GM21381 (cell line): ENCODE measurements around the gene TMEM127.
A peak's percentile ranks its signal among the peaks of the same experiment; 100 is the strongest.
"Not testable (repeated sequence)": the region's sequence is repeated elsewhere in the genome, so short reads cannot be mapped to it uniquely, and the experiment has no call there.

Experiments used
- ATAC-seq: cut with Tn5 transposase; IDR thresholded peaks from one replicate; pipeline ENCODE4 v1.9.1; 2021; ENCODE audit warnings: mild to moderate bottlenecking, moderate library complexity; ENCODE audit not compliant: unreplicated experiment

Gene TMEM127

GRCh38 chr2:96265840-96266679 lies at the start of gene TMEM127, which contains the start of gene CIAO1:
TSS of gene TMEM127 (minus strand) at chr2:96265997. CDS start at chr2:96265381, 616 bp downstream.
TSS of gene CIAO1 (plus strand) at chr2:96266225. CDS start at chr2:96266351, 126 bp downstream.
- peak; percentile 92 for ATAC-seq

GRCh38 chr2:96315005-96315399 lies 49.2 kb upstream of the TMEM127 start:
- ATAC-seq = no peak

- ATAC-seq = no peak
Measured at GRCh38 chr2:96308248-96308647, 42.5 kb upstream of the TMEM127 start.

GRCh38 chr2:96306370-96306769 lies 40.6 kb upstream of the TMEM127 start:
- ATAC-seq = no peak

- ATAC-seq = no peak
Measured at GRCh38 chr2:96305979-96306308, 40.1 kb upstream of the TMEM127 start.

- peak; percentile 95 for ATAC-seq
Measured at GRCh38 chr2:96305091-96305978, 39.5 kb upstream of the TMEM127 start, which contains the start of gene SNRNP200. TSS of gene SNRNP200 (minus strand) at chr2:96305546. CDS start at chr2:96305437, 109 bp downstream.

GRCh38 chr2:96304606-96305005 lies 38.8 kb upstream of the TMEM127 start:
- no peak for ATAC-seq

GRCh38 chr2:96301865-96302264 lies 36.1 kb upstream of the TMEM127 start:
- no peak for ATAC-seq

GRCh38 chr2:96296925-96297324 lies 31.1 kb upstream of the TMEM127 start:
- ATAC-seq = no peak

- not testable (repeated sequence) for ATAC-seq
Measured at GRCh38 chr2:96294271-96294670, 28.5 kb upstream of the TMEM127 start.

- ATAC-seq = no peak
Measured at GRCh38 chr2:96291751-96292150, 26.0 kb upstream of the TMEM127 start.

GRCh38 chr2:96287273-96287856 lies 21.6 kb upstream of the TMEM127 start:
- no peak for ATAC-seq

GRCh38 chr2:96276787-96277499 lies 11.1 kb upstream of the TMEM127 start:
- ATAC-seq = no peak

GRCh38 chr2:96274355-96275056 lies 8.7 kb upstream of the TMEM127 start:
- ATAC-seq = no peak

GRCh38 chr2:96273763-96274162 lies 8.0 kb upstream of the TMEM127 start:
- ATAC-seq = no peak

GRCh38 chr2:96271995-96272394 lies 6.2 kb upstream of the TMEM127 start:
- ATAC-seq = no peak

- no peak for ATAC-seq
Measured at GRCh38 chr2:96267159-96267971, 1.6 kb upstream of the TMEM127 start.

- ATAC-seq = peak; percentile 4
Measured at GRCh38 chr2:96265349-96265839, 403 bp downstream of the TMEM127 start.
